ENCODE data around the gene SLC5A2.

The SLC5A2 gene

GRCh38 chr16:31459687-31460581 is 23.0 kb upstream of the SLC5A2 start:
- DNase-seq (ENCODE audit: low read depth), result peak; percentile 99

GRCh38 chr16:31460582-31461002 is 22.3 kb upstream of the SLC5A2 start:
- no peak for DNase-seq (ENCODE audit: low read depth)

GRCh38 chr16:31461201-31461920 is 21.6 kb upstream of the SLC5A2 start:
- DNase-seq (ENCODE audit: low read depth), result no peak

- DNase-seq (ENCODE audit: low read depth), result no peak
Measured at GRCh38 chr16:31461921-31462804, 20.8 kb upstream of the SLC5A2 start.

GRCh38 chr16:31464348-31464769 is 18.6 kb upstream of the SLC5A2 start:
- no peak for DNase-seq (ENCODE audit: low read depth)

- no peak for DNase-seq (ENCODE audit: low read depth)
Measured at GRCh38 chr16:31464781-31465260, 18.1 kb upstream of the SLC5A2 start.

GRCh38 chr16:31465788-31466370 is 17.0 kb upstream of the SLC5A2 start:
- no peak for DNase-seq (ENCODE audit: low read depth)

GRCh38 chr16:31466381-31466841 is 16.5 kb upstream of the SLC5A2 start:
- DNase-seq (ENCODE audit: low read depth), result no peak

GRCh38 chr16:31467151-31467773 is 15.7 kb upstream of the SLC5A2 start:
- DNase-seq (ENCODE audit: low read depth), result no peak

- no peak for DNase-seq (ENCODE audit: low read depth)
Measured at GRCh38 chr16:31467858-31468257, 15.1 kb upstream of the SLC5A2 start.

- DNase-seq (ENCODE audit: low read depth), result no peak
Measured at GRCh38 chr16:31470615-31471014, 12.3 kb upstream of the SLC5A2 start.

GRCh38 chr16:31471241-31471874 is 11.6 kb upstream of the SLC5A2 start:
- no peak for DNase-seq (ENCODE audit: low read depth)

- DNase-seq (ENCODE audit: low read depth), result no peak
Measured at GRCh38 chr16:31471875-31472708, 10.8 kb upstream of the SLC5A2 start, which contains the start of gene TGFB1I1. Gene TGFB1I1 (plus strand): TSS chr16:31472152. CDS start chr16:31472189, 37 bp downstream.

GRCh38 chr16:31472709-31473203 is 10.2 kb upstream of the SLC5A2 start:
- DNase-seq (ENCODE audit: low read depth), result peak; percentile 57

- no peak for DNase-seq (ENCODE audit: low read depth)
Measured at GRCh38 chr16:31473264-31473984, 9.5 kb upstream of the SLC5A2 start.

- no peak for DNase-seq (ENCODE audit: low read depth)
Measured at GRCh38 chr16:31474173-31474714, 8.7 kb upstream of the SLC5A2 start.

- no peak for DNase-seq (ENCODE audit: low read depth)
Measured at GRCh38 chr16:31474773-31475738, 7.9 kb upstream of the SLC5A2 start.

All from CMK (cell line).